ENCODE data around the gene BBS9. TPM values are rescaled to one million over a fixed set of nuclear protein-coding genes. Genes with fewer than 3 reads are reported as not detected.

Gene BBS9
- total RNA-seq, 2 experiments from 2014 or later: 6.0 to 7.7 TPM

DNA sequence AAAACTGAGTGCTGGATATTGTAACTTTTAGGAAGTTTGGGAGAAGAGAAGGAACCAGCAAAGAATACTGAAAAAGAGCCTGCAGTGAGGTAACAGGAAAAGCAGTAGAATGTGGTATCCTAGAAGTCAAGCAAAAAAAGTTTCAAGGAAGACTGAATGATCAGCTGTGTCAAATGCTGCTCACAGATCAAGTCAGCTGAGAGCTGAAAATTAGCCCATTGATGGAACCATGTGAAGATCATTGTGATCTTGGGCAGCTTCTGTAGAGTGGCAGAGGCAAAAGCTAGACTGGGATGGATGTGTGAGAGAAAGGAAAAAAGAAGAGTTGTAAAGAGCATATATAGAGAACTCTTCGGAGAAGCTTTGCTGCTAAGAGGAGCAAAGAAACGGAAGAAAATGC is 460.5 kb downstream of the BBS9 start:
- intact Hi-C loops (cut with micrococcal nuclease): no loop called here
- ATAC-seq: no peak
- DNase-seq: no peak
- no peaks in the 10 kb centered on the region for H3K36me3 Mint-ChIP-seq (ENCODE audit: low read depth)
- no peak overlapping the region for H3K4me3 Mint-ChIP-seq
- TF ChIP-seq, protein P1, sequence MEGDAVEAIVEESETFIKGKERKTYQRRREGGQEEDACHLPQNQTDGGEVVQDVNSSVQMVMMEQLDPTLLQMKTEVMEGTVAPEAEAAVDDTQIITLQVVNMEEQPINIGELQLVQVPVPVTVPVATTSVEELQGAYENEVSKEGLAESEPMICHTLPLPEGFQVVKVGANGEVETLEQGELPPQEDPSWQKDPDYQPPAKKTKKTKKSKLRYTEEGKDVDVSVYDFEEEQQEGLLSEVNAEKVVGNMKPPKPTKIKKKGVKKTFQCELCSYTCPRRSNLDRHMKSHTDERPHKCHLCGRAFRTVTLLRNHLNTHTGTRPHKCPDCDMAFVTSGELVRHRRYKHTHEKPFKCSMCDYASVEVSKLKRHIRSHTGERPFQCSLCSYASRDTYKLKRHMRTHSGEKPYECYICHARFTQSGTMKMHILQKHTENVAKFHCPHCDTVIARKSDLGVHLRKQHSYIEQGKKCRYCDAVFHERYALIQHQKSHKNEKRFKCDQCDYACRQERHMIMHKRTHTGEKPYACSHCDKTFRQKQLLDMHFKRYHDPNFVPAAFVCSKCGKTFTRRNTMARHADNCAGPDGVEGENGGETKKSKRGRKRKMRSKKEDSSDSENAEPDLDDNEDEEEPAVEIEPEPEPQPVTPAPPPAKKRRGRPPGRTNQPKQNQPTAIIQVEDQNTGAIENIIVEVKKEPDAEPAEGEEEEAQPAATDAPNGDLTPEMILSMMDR (IDR thresholded peaks at IDR 0.05): no peak
- ChIA-PET CTCF (no interaction called here), POLR2A (no interaction called here)
- H3K9me3 Mint-ChIP-seq: no peaks in the 10 kb centered on the region
- no peak overlapping the region for H3K27ac Mint-ChIP-seq
- H3K4me1 Mint-ChIP-seq (ENCODE audit: low read depth): no peaks in the 10 kb centered on the region
- no peaks in the 10 kb centered on the region for H3K27me3 Mint-ChIP-seq

DNA sequence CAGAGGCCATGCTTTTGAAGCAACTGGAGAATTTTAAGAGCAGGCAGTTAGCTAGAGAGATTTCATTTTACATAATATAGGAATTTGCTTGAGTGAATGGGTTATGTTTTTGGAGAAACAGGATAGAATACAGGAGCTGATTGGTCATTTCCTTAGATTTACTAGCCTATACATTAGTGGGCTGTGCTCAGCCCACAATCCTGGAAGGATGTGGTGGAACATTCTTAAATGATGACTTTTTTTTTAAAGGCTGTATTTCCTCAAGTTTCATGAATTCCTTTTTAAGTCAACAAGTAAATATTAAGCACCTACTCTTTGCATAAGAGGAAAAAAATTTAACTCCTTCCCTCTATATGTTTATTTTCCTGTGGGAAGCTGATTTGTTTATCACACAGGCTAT is 461.6 kb downstream of the BBS9 start:
- Mint-ChIP-seq H3K36me3 (ENCODE audit: low read depth) (no peaks in the 10 kb centered on the region), H3K4me1 (ENCODE audit: low read depth) (no peaks in the 10 kb centered on the region), H3K4me3 (no peak overlapping the region), H3K9me3 (no peaks in the 10 kb centered on the region), H3K27me3 (no peaks in the 10 kb centered on the region), H3K27ac (no peak overlapping the region)
- TF ChIP-seq, protein P1 (IDR thresholded peaks at IDR 0.05): no peak
- POLR2A ChIA-PET: no interaction called here
- no peak for DNase-seq
- ATAC-seq: no peak
- CTCF ChIA-PET: no interaction called here
- intact Hi-C loops (cut with micrococcal nuclease): no loop called here

DNA sequence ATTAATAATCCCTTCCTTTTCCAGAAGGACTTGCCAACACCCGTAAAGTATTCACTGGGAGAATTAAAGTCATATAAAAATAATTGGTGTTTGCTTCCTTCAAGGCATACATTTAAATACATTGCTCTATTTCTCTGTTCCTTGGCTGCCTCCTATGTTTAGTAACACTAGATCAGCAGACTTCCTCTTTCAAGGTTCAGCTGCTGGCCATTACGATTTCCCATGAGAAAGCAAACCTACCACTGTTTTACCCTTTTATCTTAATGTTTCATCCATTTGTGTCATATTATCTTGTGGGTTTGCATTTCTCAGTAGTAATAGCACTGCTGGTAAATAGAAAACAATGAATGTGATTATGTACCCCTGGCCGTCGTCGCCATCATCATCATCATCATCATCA is 462.1 kb downstream of the BBS9 start:
- CTCF ChIA-PET: no interaction called here
- TF ChIP-seq, protein P1 (IDR thresholded peaks at IDR 0.05): no peak
- H3K27me3 Mint-ChIP-seq: no peaks in the 10 kb centered on the region
- no peak overlapping the region for H3K27ac Mint-ChIP-seq
- ATAC-seq (no peak), DNase-seq (no peak)
- no peaks in the 10 kb centered on the region for H3K36me3 Mint-ChIP-seq (ENCODE audit: low read depth)
- intact Hi-C loops (cut with micrococcal nuclease): no loop called here
- no peaks in the 10 kb centered on the region for H3K9me3 Mint-ChIP-seq
- H3K4me1 Mint-ChIP-seq (ENCODE audit: low read depth): no peaks in the 10 kb centered on the region
- no peak overlapping the region for H3K4me3 Mint-ChIP-seq
- POLR2A ChIA-PET: no interaction called here

DNA sequence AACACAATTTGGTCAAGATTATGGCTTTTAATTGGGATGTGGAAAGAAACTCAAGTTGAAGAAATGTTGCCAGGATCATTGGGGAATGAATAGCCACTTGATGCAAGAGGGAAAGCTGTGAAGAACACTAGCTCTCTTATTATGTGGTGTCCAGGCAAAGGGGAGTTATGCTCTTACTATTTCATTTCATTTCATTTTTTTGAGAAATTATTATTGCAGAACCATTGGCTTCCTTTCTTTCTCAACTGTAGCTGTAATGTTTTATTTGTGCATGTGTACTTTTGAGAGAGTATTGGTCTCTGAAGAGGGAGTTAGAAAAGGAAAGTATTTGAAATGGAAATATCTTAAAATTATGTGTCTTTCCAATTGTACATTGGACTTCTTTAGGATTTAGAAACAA is 463.4 kb downstream of the BBS9 start:
- POLR2A ChIA-PET: no interaction called here
- DNase-seq (no peak), ATAC-seq (no peak)
- no peaks in the 10 kb centered on the region for H3K27me3 Mint-ChIP-seq
- H3K36me3 Mint-ChIP-seq (ENCODE audit: low read depth): no peaks in the 10 kb centered on the region
- intact Hi-C loops (cut with micrococcal nuclease): no loop called here
- H3K4me1 Mint-ChIP-seq (ENCODE audit: low read depth): no peaks in the 10 kb centered on the region
- no peak overlapping the region for H3K27ac Mint-ChIP-seq
- CTCF ChIA-PET: no interaction called here
- TF ChIP-seq, protein P1 (IDR thresholded peaks at IDR 0.05): no peak
- no peak overlapping the region for H3K4me3 Mint-ChIP-seq
- no peaks in the 10 kb centered on the region for H3K9me3 Mint-ChIP-seq

DNA sequence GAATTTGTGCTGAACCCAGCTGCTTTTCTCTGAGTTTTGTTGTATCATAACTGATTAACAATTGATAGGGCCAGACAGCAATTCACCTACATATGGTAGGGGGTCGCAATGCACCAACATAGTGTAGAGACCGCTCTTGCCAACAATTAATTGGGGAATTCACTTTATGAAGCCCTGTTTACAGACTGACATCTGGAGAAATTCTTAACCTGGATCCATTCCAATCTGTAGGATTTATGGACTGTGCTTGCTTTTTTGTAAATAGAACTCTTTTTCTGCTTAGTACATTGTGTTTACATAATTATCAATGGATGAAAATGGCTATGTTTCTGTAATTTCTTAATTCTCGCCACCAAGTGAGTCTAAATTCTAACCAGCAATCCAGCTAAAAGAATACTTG is 464.2 kb downstream of the BBS9 start:
- CTCF ChIA-PET: no interaction called here
- TF ChIP-seq, protein P1 (IDR thresholded peaks at IDR 0.05): no peak
- no peak for ATAC-seq
- POLR2A ChIA-PET: no interaction called here
- Mint-ChIP-seq H3K4me1 (ENCODE audit: low read depth) (no peaks in the 10 kb centered on the region), H3K4me3 (no peak overlapping the region), H3K36me3 (ENCODE audit: low read depth) (no peaks in the 10 kb centered on the region), H3K27ac (no peak overlapping the region), H3K9me3 (no peaks in the 10 kb centered on the region), H3K27me3 (no peaks in the 10 kb centered on the region)
- intact Hi-C loops (cut with micrococcal nuclease): no loop called here
- DNase-seq: no peak
